COLO668 (cell line): ENCODE results near the gene IGFLR1.

Experiments used
- DNase-seq: peaks from one replicate; lab custom pipeline; 2025; ENCODE audit not compliant: unreplicated experiment; lab: John Stamatoyannopoulos, UW

The IGFLR1 gene

GRCh38 chr19:35742121-35742724, at the start of gene IGFLR1:
IGFLR1 (minus strand) TSS chr19:35742452; CDS start chr19:35741180, 1,272 bp downstream.
- no peak for DNase-seq

- DNase-seq: no peak
Observed at GRCh38 chr19:35791814-35792279, 49.6 kb upstream of the IGFLR1 start.

- peak; percentile 71 for DNase-seq
Observed at GRCh38 chr19:35790981-35791813, 48.9 kb upstream of the IGFLR1 start.

- DNase-seq: no peak
Observed at GRCh38 chr19:35789978-35790944, 48.0 kb upstream of the IGFLR1 start.

GRCh38 chr19:35789195-35789977, 47.1 kb upstream of the IGFLR1 start:
- no peak for DNase-seq

- no peak for DNase-seq
Observed at GRCh38 chr19:35788205-35788960, 46.1 kb upstream of the IGFLR1 start.

GRCh38 chr19:35787227-35787799, 45.1 kb upstream of the IGFLR1 start:
- DNase-seq: no peak

- DNase-seq: no peak
Observed at GRCh38 chr19:35786299-35787160, 44.3 kb upstream of the IGFLR1 start.

GRCh38 chr19:35785339-35785627, 43.0 kb upstream of the IGFLR1 start:
- no peak for DNase-seq

GRCh38 chr19:35784503-35785338, 42.5 kb upstream of the IGFLR1 start:
- DNase-seq: no peak

GRCh38 chr19:35783469-35784434, 41.5 kb upstream of the IGFLR1 start:
- no peak for DNase-seq

GRCh38 chr19:35782589-35782988, 40.3 kb upstream of the IGFLR1 start:
- DNase-seq: no peak

GRCh38 chr19:35781650-35782049, 39.4 kb upstream of the IGFLR1 start:
- DNase-seq: no peak

- no peak for DNase-seq
Observed at GRCh38 chr19:35780717-35781116, 38.5 kb upstream of the IGFLR1 start.

GRCh38 chr19:35780058-35780457, 37.8 kb upstream of the IGFLR1 start:
- DNase-seq: no peak

GRCh38 chr19:35779033-35779432, 36.8 kb upstream of the IGFLR1 start:
- DNase-seq: no peak

GRCh38 chr19:35777961-35778360, 35.7 kb upstream of the IGFLR1 start:
- no peak for DNase-seq
